A549 (cell line): Measurements from ENCODE around the gene TGFBI. TPM values are rescaled to one million over a fixed set of nuclear protein-coding genes. Genes with fewer than 3 reads are reported as not detected.
A peak's percentile ranks its signal among the peaks of the same experiment; 100 is the strongest.

ENCODE experiments used
- ATAC-seq, 2 experiments: fragments of 200-7000 bp in 1 of 2; fragments of >200 bp in 1 of 2; cut with Nextera tagmentation in 1 of 2; cut with Tn5 transposase in 1 of 2; 3 replicates each; pipeline versions ENCODE4 v1.8.0 to v1.9.1; 2018 to 2020; ENCODE audit warnings: mild to moderate bottlenecking in 1 of 2, moderate library complexity in 1 of 2
- CTCF ChIA-PET: fragments of 300-600 bp; sonication (Branson Sonifier 250); formaldehyde crosslinking; extraction: SDS; loops from one replicate; lab custom pipeline; 2021; ENCODE audit warnings: antibody characterized with exemption, inconsistent platforms; lab: Yijun Ruan, JAX
- POLR2A ChIA-PET: fragments of 350-600 bp; formaldehyde crosslinking; extraction: SDS; loops from one replicate; lab custom pipeline; 2021; ENCODE audit warnings: antibody characterized with exemption, inconsistent platforms; lab: Yijun Ruan, JAX
- DNase-seq, 2 experiments: peaks; one replicate each; pipeline versions ENCODE4 v3.0.0 to v3.0.0-alpha.2; 2011 to 2016; ENCODE audit warnings: low read depth in 1 of 2, low spot score in 1 of 2
- FAIRE-seq: peaks from 2 replicates; lab custom pipeline; 2011; peaks lifted over from hg19 to GRCh38; lab: Jason Lieb, UNC
- H3K27ac ChIP-seq, 2 experiments: fragments of >200 bp; sonication (Bioruptor Twin); formaldehyde crosslinking; 3 replicates each; pipeline ENCODE4 v1.5.1; 2016 to 2017
- H3K4me1 ChIP-seq: fragments of >200 bp; sonication (Bioruptor Twin); formaldehyde crosslinking; 3 replicates; pipeline ENCODE4 v1.6.1; 2016
- H3K4me2 ChIP-seq: fragments of >200 bp; sonication (Bioruptor Twin); formaldehyde crosslinking; 3 replicates; pipeline ENCODE4 v1.6.1; 2016
- H3K4me3 ChIP-seq: fragments of >200 bp; sonication (Bioruptor Twin); formaldehyde crosslinking; 3 replicates; pipeline ENCODE4 v1.5.1; 2016
- H3K9me3 ChIP-seq: fragments of >200 bp; sonication (Bioruptor Twin); formaldehyde crosslinking; 3 replicates; pipeline ENCODE4 v1.6.1; 2016
- BHLHE40 ChIP-seq: IDR thresholded peaks from 2 replicates; pipeline ENCODE4 v1.6.1; 2012; ENCODE audit warnings: low read depth, low read length, inconsistent platforms
- CBX2 ChIP-seq: fragments of 200-600 bp; sonication (generic); IDR thresholded peaks from 2 replicates; pipeline ENCODE4 v1.6.1; 2016; ENCODE audit warnings: low read depth, mild to moderate bottlenecking, borderline replicate concordance
- CEBPB ChIP-seq, 2 experiments: fragments of >200 bp in 1 of 2; sonication (Bioruptor Twin) in 1 of 2; formaldehyde crosslinking in 1 of 2; IDR thresholded peaks; 2 replicates each; pipeline ENCODE4 v1.6.1; 2012 to 2016
- CTCF ChIP-seq: fragments of >200 bp; sonication (Bioruptor Twin); formaldehyde crosslinking; IDR thresholded peaks from 3 replicates; pipeline ENCODE4 v1.5.1; 2016
- ESRRA ChIP-seq: fragments of 150-350 bp; IDR thresholded peaks from 2 replicates; pipeline ENCODE4 v1.6.1; 2014; ENCODE audit warnings: mild to moderate bottlenecking, low read length, borderline replicate concordance
- HEYL ChIP-seq: fragments of 250-450 bp; sonication (Bioruptor Pico); IDR thresholded peaks from 2 replicates; pipeline ENCODE4 v1.8.0; 2021; ENCODE audit warnings: mild to moderate bottlenecking, moderate library complexity
- HMGXB4 ChIP-seq: fragments of 250-450 bp; sonication (Bioruptor Pico); IDR thresholded peaks from 2 replicates; pipeline ENCODE4 v1.5.0; 2021; ENCODE audit warnings: mild to moderate bottlenecking, moderate library complexity, borderline replicate concordance
- KDM1A ChIP-seq: fragments of 200-600 bp; sonication (generic); IDR thresholded peaks from 2 replicates; pipeline ENCODE4 v1.6.1; 2016; ENCODE audit warnings: low read depth, mild to moderate bottlenecking
- PBX3 ChIP-seq: IDR thresholded peaks from 2 replicates; pipeline ENCODE4 v1.6.1; 2012
- PHF8 ChIP-seq: fragments of 200-600 bp; sonication (generic); IDR thresholded peaks from 2 replicates; pipeline ENCODE4 v1.6.1; 2016; ENCODE audit warnings: low read depth, mild to moderate bottlenecking, antibody characterized with exemption, moderate library complexity, borderline replicate concordance
- RAD21 ChIP-seq, 2 experiments: fragments of >200 bp in 1 of 2; sonication (Bioruptor Twin) in 1 of 2; formaldehyde crosslinking in 1 of 2; IDR thresholded peaks in 1 of 2; conservative IDR thresholded peaks in 1 of 2; 2 replicates in 1 of 2; 3 replicates in 1 of 2; pipeline ENCODE4 v1.6.1; 2012 to 2018; ENCODE audit warnings: inconsistent platforms in 1 of 2
- TFCP2L1 ChIP-seq: fragments of 250-450 bp; sonication (Bioruptor Pico); IDR thresholded peaks from 2 replicates; pipeline ENCODE4 v1.5.0; 2021; ENCODE audit warnings: mild to moderate bottlenecking
- TP53 ChIP-seq: fragments of 250-450 bp; sonication (Bioruptor Pico); IDR thresholded peaks from 2 replicates; pipeline ENCODE4 v1.5.0; 2021; ENCODE audit warnings: mild to moderate bottlenecking, moderate library complexity
- ZFP36 ChIP-seq: fragments of 450-650 bp; IDR thresholded peaks from 2 replicates; pipeline ENCODE4 v1.6.1; 2014; ENCODE audit warnings: borderline replicate concordance; ENCODE audit not compliant: partially characterized antibody
- WGBS: methylation state at CpG from one replicate; pipeline ENCODE4 v1.1.6; 2017; ENCODE audit errors: missing lambda C conversion rate; 5-methylcytosine and 5-hydroxymethylcytosine counted together
- polyA plus RNA-seq, 4 experiments: library from polyadenylated mRNA; depleted of rRNA in 3 of 4; stranded (reverse); fragments of >200 nt; fragmentation: RNase III in 1 of 4; extraction: RNeasy Plus Mini Kit Qiagen cat#74134 plus additional on column Dnase treatment in 1 of 4; gene quantifications; 2 replicates in 3 of 4; 3 replicates in 1 of 4; pipeline ENCODE4 v1.2.3, GENCODE V29; 2011 to 2017

TGFBI gene
- polyA plus RNA-seq, 2 of the 4 experiments (the other 2 are of a cell fraction): 1,135 to 1,859 TPM

GRCh38 chr5:136094913-136095641, 66.3 kb downstream of the TGFBI start:
- H3K9me3 ChIP-seq: no peaks in the 10 kb centered on the region
- peak overlapping the region; percentile 63 for H3K4me2 ChIP-seq
- ATAC-seq (peak in 1 of 2 experiments; percentile 36; a peak in 2 of 6 replicates), DNase-seq (no peak), FAIRE-seq (no peak)
- POLR2A ChIA-PET: no interaction called here
- no peak overlapping the region for H3K4me3 ChIP-seq
- peaks cover 20% of the 10 kb centered on the region for H3K4me1 ChIP-seq
- peak overlapping the region; percentile 11 to 55; a peak in 3 of 6 replicates for H3K27ac ChIP-seq
- CTCF ChIA-PET: interaction anchor here (0.8 to 1.9 kb wide), 2 partner anchors 12 to 79 kb away, joined by 5 to 6 read pairs; no protein-coding TSS in a partner anchor
- no peak for TF ChIP-seq CBX2
- no peak for TF ChIP-seq RAD21 (conservative IDR thresholded peaks at IDR 0.05 in 1 of 2, IDR thresholded peaks at IDR 0.05 in 1 of 2)
- TF ChIP-seq TP53 (CRISPR knock-in tag): no peak
- 80% methylated on average over 8 of the region's 8 CpGs for WGBS

- Histone ChIP-seq H3K27ac (no peak overlapping the region), H3K4me2 (no peak overlapping the region), H3K9me3 (no peaks in the 10 kb centered on the region), H3K4me3 (no peak overlapping the region), H3K4me1 (peaks cover 20% of the 10 kb centered on the region)
- WGBS: 60% methylated on average over 4 of the region's 4 CpGs
- ChIA-PET CTCF (interaction anchor here (1.4 kb wide), 1 partner anchor 15 kb away, joined by 8 read pairs; no protein-coding TSS in a partner anchor), POLR2A (interaction anchor here (0.6 kb wide), 1 partner anchor 1939 kb away, joined by 3 read pairs; no protein-coding TSS in a partner anchor)
- ATAC-seq: no peak
- no peak for DNase-seq
- no peak for TF ChIP-seq CEBPB (IDR thresholded peaks at IDR 0.05)
- TF ChIP-seq PBX3: no peak
- no peak for TF ChIP-seq ZFP36
- TF ChIP-seq HMGXB4 (CRISPR knock-in tag): no peak
- TF ChIP-seq TFCP2L1 (CRISPR knock-in tag): no peak
- no peak for TF ChIP-seq HEYL (CRISPR knock-in tag)
- no peak for TF ChIP-seq KDM1A
- TF ChIP-seq, all 56 proteins: peak for 0
- FAIRE-seq: no peak
Observed at GRCh38 chr5:136098176-136098575, 69.4 kb downstream of the TGFBI start.

- FAIRE-seq (peak; percentile 23), ATAC-seq (no peak)
- H3K9me3 ChIP-seq: no peaks in the 10 kb centered on the region
- H3K27ac ChIP-seq: no peak overlapping the region
- 76% methylated on average over 3 of the region's 3 CpGs for WGBS
- H3K4me3 ChIP-seq: no peak overlapping the region
- CTCF ChIA-PET: interaction anchor here (0.8 to 2.1 kb wide), 7 partner anchors 10 to 74 kb away, joined by 3 to 15 read pairs (median 3); no protein-coding TSS in a partner anchor
- H3K4me1 ChIP-seq: peaks cover 3% of the 10 kb centered on the region
- H3K4me2 ChIP-seq: no peak overlapping the region
- POLR2A ChIA-PET: no interaction called here
- no peak for TF ChIP-seq PHF8
- no peak for TF ChIP-seq BHLHE40
- no peak for TF ChIP-seq PBX3
- TF ChIP-seq CTCF: no peak
- no peak for TF ChIP-seq ESRRA
- TF ChIP-seq, all 56 proteins: peak for 0
- no peak for DNase-seq
Observed at GRCh38 chr5:136099870-136100269, 71.1 kb downstream of the TGFBI start.
